ENCODE data around the gene SCAMP2. TPM values are rescaled to one million over a fixed set of nuclear protein-coding genes. Genes with fewer than 3 reads are reported as not detected.
"Not testable (repeated sequence)": the region's sequence is repeated elsewhere in the genome, so short reads cannot be mapped to it uniquely, and the experiment has no call there.

Gene SCAMP2
- total and polyA plus RNA-seq, 10 donors, result 34.7 to 129 (median 98.6) TPM

DNA sequence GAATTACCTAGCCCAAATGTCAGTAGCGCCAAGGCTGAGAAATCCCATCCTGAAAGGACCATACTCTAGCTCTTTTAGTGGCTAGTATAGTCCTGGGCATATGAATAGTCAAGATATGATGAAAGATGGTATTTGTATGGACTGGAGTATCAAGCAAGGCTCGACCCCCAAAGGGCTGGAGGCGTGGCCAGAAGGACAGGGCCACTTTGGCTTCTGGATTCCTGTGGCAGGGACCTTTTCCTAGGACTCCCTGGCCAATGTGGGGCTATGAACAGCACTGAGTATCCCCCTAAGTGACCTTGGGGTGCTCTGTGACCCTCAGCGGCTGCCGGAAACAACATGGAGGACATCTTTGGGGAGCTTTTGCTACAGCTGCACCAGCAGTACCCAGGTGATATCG is 22.7 kb upstream of the SCAMP2 start:
- peaks cover 0 to 83% (median 34%) of the 10 kb centered on the region in 6 donors for H3K36me3 ChIP-seq
- peak overlapping the region in 2 of 8 donors; percentile 4 to 71 for H3K27ac ChIP-seq
- no peaks in the 10 kb centered on the region for H3K9me3 ChIP-seq
- intact Hi-C loops (cut with DNase I; ENCODE audit: low total_unique reads), result no loop called here
- H3K4me1 ChIP-seq, result peaks cover under 1 to 73% (median 52%) of the 10 kb centered on the region in 6 donors
- H3K27me3 ChIP-seq (replicated peaks in 1 of 7), result no peaks in the 10 kb centered on the region
- 92 to 98% (median 95%) methylated on average over 6 of the region's 6 CpGs for WGBS, 5 donors
- DNase-seq, result peak; percentile 34
- no peak overlapping the region for H3K4me3 ChIP-seq
- TF ChIP-seq, protein P1, sequence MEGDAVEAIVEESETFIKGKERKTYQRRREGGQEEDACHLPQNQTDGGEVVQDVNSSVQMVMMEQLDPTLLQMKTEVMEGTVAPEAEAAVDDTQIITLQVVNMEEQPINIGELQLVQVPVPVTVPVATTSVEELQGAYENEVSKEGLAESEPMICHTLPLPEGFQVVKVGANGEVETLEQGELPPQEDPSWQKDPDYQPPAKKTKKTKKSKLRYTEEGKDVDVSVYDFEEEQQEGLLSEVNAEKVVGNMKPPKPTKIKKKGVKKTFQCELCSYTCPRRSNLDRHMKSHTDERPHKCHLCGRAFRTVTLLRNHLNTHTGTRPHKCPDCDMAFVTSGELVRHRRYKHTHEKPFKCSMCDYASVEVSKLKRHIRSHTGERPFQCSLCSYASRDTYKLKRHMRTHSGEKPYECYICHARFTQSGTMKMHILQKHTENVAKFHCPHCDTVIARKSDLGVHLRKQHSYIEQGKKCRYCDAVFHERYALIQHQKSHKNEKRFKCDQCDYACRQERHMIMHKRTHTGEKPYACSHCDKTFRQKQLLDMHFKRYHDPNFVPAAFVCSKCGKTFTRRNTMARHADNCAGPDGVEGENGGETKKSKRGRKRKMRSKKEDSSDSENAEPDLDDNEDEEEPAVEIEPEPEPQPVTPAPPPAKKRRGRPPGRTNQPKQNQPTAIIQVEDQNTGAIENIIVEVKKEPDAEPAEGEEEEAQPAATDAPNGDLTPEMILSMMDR (IDR thresholded peaks at IDR 0.05 in 8 of 11, conservative IDR thresholded peaks at IDR 0.05 in 3 of 11), result no peak
- no peak for TF ChIP-seq POLR2AphosphoS5 (IDR thresholded peaks at IDR 0.05)
- TF ChIP-seq POLR2A (IDR thresholded peaks at IDR 0.05), result no peak

DNA sequence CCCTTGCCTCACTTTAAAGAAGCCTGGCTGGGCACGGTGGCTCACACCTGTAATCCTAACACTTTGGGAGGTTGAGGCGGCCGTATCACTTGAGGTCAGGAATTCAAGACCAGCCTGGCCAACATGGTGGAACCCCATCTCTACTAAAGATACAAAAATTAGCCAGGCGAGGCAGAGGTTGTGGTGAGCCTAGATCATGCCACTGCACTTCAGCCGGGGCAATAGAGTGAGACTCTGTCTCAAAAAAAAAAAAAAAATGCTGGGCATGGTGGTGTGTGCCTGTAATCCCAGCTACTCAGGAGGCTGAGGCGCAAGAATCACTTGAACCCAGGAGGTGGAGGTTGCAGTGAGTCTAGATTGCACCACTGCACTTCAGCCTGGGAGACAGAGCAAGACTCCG is 21.2 kb upstream of the SCAMP2 start:
- H3K4me3 ChIP-seq; H3K27me3 ChIP-seq (replicated peaks in 1 of 7); H3K9me3 ChIP-seq; DNase-seq; intact Hi-C loops (cut with DNase I; ENCODE audit: low total_unique reads): not testable (repeated sequence)
- H3K4me1 ChIP-seq, result peaks cover 9 to 75% (median 54%) of the 10 kb centered on the region in 6 donors
- H3K36me3 ChIP-seq, result peaks cover 0 to 68% (median 24%) of the 10 kb centered on the region in 6 donors
- WGBS, 5 donors, result 92 to 98% (median 97%) methylated on average over 4 to 7 of the region's 7 CpGs
- H3K27ac ChIP-seq, result peak overlapping the region in 1 of 8 donors; percentile 45

DNA sequence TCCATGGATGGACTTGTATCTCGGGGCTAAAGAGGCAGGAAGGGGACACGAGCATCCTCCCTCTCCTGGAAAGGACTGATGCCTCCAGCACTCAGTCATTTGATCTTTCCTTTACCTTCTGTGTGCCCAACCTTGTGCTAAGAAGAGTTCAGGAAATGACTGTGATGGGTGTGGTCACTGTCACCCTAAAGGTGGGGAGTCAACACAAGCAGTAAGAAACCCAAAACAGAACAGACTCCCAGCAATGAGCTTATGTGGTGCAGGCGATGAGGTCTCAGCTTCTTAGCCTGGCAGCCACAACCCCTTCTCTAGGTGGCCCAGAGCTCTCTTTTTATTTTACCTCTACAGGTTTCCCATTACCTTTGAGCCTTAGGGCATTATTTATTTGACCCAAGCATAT is 20.5 kb upstream of the SCAMP2 start:
- H3K27ac ChIP-seq, result peak overlapping the region in 4 of 8 donors; percentile 14 to 93 (median 68)
- intact Hi-C loops (cut with DNase I; ENCODE audit: low total_unique reads), result no loop called here
- peaks cover 14 to 75% (median 54%) of the 10 kb centered on the region in 6 donors for H3K4me1 ChIP-seq
- H3K27me3 ChIP-seq (replicated peaks in 1 of 7), result no peaks in the 10 kb centered on the region
- peaks cover 0 to 61% (median 18%) of the 10 kb centered on the region in 6 donors for H3K36me3 ChIP-seq
- H3K9me3 ChIP-seq, result no peaks in the 10 kb centered on the region
- TF ChIP-seq POLR2A (IDR thresholded peaks at IDR 0.05), result no peak
- peak in 1 of 3 donors; percentile 51 for TF ChIP-seq POLR2AphosphoS5 (IDR thresholded peaks at IDR 0.05)
- DNase-seq, result no peak
- 53 to 70% (median 65%) methylated on average over 3 of the region's 3 CpGs for WGBS, 5 donors
- H3K4me3 ChIP-seq, result no peak overlapping the region

DNA sequence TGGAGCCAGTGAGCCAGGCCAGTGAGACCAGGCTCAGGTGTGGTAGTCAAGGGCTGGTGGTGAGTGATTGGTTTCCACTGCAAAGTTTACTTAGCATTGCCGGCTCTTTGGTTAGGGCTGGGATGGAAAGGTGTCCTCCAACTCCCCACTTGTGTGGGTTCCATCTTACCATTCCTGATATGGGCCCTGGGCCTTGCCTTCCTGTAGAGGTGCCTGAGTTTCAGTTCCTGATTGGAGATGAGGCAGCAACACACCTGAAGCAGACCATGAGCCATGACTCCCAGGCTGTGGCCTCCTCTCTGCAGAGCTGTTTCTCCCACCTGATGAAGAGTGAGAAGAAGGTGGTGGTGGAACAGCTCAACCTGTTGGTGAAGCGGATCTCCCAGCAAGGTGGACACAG is 19.8 kb upstream of the SCAMP2 start:
- 83 to 100% (median 98%) methylated on average over 1 to 2 of the region's 2 CpGs for WGBS, 5 donors
- Histone ChIP-seq H3K9me3 (no peaks in the 10 kb centered on the region), H3K4me3 (no peak overlapping the region), H3K4me1 (peaks cover 14 to 72% (median 49%) of the 10 kb centered on the region in 6 donors), H3K27ac (peak overlapping the region in 5 of 8 donors; percentile 14 to 93 (median 47)), H3K36me3 (peaks cover 0 to 54% (median 14%) of the 10 kb centered on the region in 6 donors), H3K27me3 (replicated peaks in 1 of 7) (no peaks in the 10 kb centered on the region)
- DNase-seq, result no peak
- intact Hi-C loops (cut with DNase I; ENCODE audit: low total_unique reads), result no loop called here
- no peak for TF ChIP-seq POLR2AphosphoS5 (IDR thresholded peaks at IDR 0.05)
- TF ChIP-seq POLR2A (IDR thresholded peaks at IDR 0.05), result no peak
- TF ChIP-seq, protein P1 (IDR thresholded peaks at IDR 0.05 in 8 of 11, conservative IDR thresholded peaks at IDR 0.05 in 3 of 11), result no peak

DNA sequence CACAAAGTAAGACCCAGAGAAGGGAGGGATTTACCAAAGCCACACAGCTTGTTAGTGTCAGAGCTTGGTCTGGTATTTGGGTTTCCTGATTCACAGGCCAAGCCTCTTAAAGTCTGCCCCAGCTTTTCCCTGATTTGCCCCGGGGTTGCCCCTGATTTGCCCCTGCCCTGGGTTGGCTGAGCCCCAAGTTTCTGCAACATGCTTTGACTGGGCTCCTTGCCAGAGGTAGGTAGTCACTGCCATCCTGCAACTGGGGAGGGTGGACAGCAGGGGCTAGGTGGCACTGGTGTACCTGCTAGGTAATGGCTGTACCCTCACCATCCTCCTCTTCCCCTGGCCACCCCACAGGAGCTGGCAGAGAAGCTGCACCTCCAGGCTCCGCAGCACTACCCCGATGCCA is 19.1 kb upstream of the SCAMP2 start:
- TF ChIP-seq POLR2A (IDR thresholded peaks at IDR 0.05), result no peak
- no peak for TF ChIP-seq POLR2AphosphoS5 (IDR thresholded peaks at IDR 0.05)
- TF ChIP-seq, protein P1 (IDR thresholded peaks at IDR 0.05 in 8 of 11, conservative IDR thresholded peaks at IDR 0.05 in 3 of 11), result no peak
- intact Hi-C loops (cut with DNase I; ENCODE audit: low total_unique reads), result no loop called here
- Histone ChIP-seq H3K4me3 (no peak overlapping the region), H3K36me3 (peaks cover 0 to 47% (median 14%) of the 10 kb centered on the region in 6 donors), H3K9me3 (no peaks in the 10 kb centered on the region), H3K27ac (peak overlapping the region in 3 of 8 donors; percentile 16 to 93 (median 89)), H3K4me1 (peaks cover 14 to 66% (median 44%) of the 10 kb centered on the region in 6 donors), H3K27me3 (replicated peaks in 1 of 7) (no peaks in the 10 kb centered on the region)
- WGBS, 5 donors, result 76 to 93% (median 79%) methylated on average over 3 of the region's 3 CpGs
- DNase-seq, result no peak
